ENCODE measurements around the gene COASY. TPM values are rescaled to one million over a fixed set of nuclear protein-coding genes. Genes with fewer than 3 reads are reported as not detected.
A peak's percentile ranks its signal among the peaks of the same experiment; 100 is the strongest.

Gene COASY
- total RNA-seq, 3 donors from 2014 or later (not counting 1 experiment from before 2014, with no cell fraction given): 61.1 to 67.8 (median 62.3) TPM

DNA sequence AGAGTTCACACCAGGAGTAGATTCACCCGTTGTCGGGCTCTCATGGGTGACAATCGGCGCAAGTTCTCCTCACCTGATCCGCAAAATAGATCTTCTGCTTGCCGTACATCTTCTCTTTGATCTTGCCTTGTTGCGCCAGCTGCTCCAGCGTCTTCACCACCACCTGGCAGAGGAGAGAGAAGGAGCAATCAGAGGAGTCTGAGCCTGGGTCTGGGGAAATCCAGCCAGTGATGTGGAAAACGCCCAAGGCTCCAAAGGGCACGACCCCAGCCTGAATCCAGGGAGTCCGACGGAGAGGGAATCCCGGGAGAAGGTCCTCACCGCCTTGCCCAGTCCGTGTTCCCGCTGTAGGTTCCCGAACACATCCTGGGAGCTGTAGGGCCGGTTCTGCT lies 15.2 kb downstream of the COASY start:
- Mint-ChIP-seq H3K9me3 (no peaks in the 10 kb centered on the region), H3K27me3 (ENCODE audit: low read depth in 2 of 2) (no peaks in the 10 kb centered on the region), H3K4me1 (peaks cover 36 to 39% of the 10 kb centered on the region in 2 donors), H3K4me3 (peak overlapping the region; percentile 42), H3K27ac (peak overlapping the region; percentile 95 to 96), H3K36me3 (peaks cover 11% of the 10 kb centered on the region)
- Histone ChIP-seq H3K4me1 (ENCODE audit: control insufficient read depth, insufficient read depth, low read length) (peaks cover 18% of the 10 kb centered on the region), H3K27me3 (ENCODE audit: control insufficient read depth, insufficient read depth, low read length) (no peaks in the 10 kb centered on the region), H3K4me3 (ENCODE audit: low read length) (peak overlapping the region; percentile 88), H3K9me3 (ENCODE audit: control insufficient read depth, insufficient read depth, low read length) (no peaks in the 10 kb centered on the region), H3K36me3 (ENCODE audit: control insufficient read depth, insufficient read depth, low read length) (peaks cover 50% of the 10 kb centered on the region), H3K27ac (ENCODE audit: low read length) (peak overlapping the region; percentile 79)
- ATAC-seq: no peak
- DNase-seq: no peak
- WGBS (ENCODE audit: insufficient coverage): 16% methylated on average over 18 of the region's 18 CpGs
- intact Hi-C loops (cut with micrococcal nuclease): loop anchor here (2.0 to 5.0 kb wide), 2 partner anchors 32 to 185 kb away; partner anchors contain the start of genes RAMP2, RETREG3 and TUBG1
- TF ChIP-seq, protein P1, sequence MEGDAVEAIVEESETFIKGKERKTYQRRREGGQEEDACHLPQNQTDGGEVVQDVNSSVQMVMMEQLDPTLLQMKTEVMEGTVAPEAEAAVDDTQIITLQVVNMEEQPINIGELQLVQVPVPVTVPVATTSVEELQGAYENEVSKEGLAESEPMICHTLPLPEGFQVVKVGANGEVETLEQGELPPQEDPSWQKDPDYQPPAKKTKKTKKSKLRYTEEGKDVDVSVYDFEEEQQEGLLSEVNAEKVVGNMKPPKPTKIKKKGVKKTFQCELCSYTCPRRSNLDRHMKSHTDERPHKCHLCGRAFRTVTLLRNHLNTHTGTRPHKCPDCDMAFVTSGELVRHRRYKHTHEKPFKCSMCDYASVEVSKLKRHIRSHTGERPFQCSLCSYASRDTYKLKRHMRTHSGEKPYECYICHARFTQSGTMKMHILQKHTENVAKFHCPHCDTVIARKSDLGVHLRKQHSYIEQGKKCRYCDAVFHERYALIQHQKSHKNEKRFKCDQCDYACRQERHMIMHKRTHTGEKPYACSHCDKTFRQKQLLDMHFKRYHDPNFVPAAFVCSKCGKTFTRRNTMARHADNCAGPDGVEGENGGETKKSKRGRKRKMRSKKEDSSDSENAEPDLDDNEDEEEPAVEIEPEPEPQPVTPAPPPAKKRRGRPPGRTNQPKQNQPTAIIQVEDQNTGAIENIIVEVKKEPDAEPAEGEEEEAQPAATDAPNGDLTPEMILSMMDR (IDR thresholded peaks at IDR 0.05): no peak

DNA sequence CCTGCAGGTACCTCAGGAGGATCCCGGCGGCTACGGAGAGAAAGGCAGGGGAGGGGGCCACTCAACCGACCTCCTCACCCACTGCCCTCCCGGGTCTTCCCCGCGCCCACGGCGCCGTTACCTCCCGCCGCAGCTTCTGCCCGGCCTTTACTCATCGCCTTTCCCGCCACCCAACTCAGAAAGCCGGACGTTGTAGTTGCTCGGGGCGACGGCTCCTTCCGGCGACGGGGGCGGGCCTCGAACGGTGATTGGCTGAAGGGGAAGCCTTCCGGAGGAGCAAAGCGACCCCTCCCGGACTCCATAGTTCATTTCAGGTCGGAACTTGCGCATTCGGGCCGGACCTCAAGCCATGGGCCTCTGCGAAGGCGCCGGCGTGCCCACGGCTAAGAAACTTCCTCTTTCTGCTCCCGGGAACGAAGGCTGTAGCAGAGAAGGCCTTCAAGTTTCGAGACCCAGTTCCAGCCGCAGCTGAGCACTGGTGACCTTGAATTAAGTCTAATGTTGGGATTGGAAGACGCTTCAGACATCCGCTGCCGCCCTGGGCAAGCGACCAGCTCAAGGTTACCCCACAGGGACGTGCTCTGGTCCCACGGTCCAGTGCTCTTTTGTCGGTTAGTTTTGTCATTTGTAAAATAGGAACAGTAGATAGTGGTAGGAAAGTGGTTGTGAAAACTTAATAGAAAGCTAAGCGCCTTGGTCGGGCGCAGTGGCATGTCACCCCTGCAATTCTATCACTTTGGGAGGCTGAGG lies 15.8 kb downstream of the COASY start, which contains the start of gene PSMC3IP:
Gene PSMC3IP (minus strand): TSS at position 198 of the 750 bp plus-strand sequence. CDS start 43 bp downstream, at position 155.
- H3K27ac ChIP-seq (ENCODE audit: low read length): peak within 1 kb of the TSS; percentile 79
- intact Hi-C loops (cut with micrococcal nuclease): loop anchor here (1.0 to 5.0 kb wide), 4 partner anchors 15 to 185 kb away; partner anchors contain the start of genes COASY, RAMP2, RETREG3 and TUBG1
- peaks cover 18% of the 10 kb centered on the region for H3K4me1 ChIP-seq (ENCODE audit: control insufficient read depth, insufficient read depth, low read length)
- Mint-ChIP-seq H3K27me3 (ENCODE audit: low read depth in 2 of 2) (no peaks in the 10 kb centered on the region), H3K9me3 (no peaks in the 10 kb centered on the region), H3K27ac (peak within 1 kb of the TSS; percentile 95 to 96), H3K36me3 (peaks cover 14% of the 10 kb centered on the region), H3K4me3 (peak within 1 kb of the TSS; percentile 98), H3K4me1 (peaks cover 36 to 39% of the 10 kb centered on the region in 2 donors)
- H3K36me3 ChIP-seq (ENCODE audit: control insufficient read depth, insufficient read depth, low read length): peaks cover 50% of the 10 kb centered on the region
- H3K4me3 ChIP-seq (ENCODE audit: low read length): peak within 1 kb of the TSS; percentile 88
- H3K27me3 ChIP-seq (ENCODE audit: control insufficient read depth, insufficient read depth, low read length): no peaks in the 10 kb centered on the region
- H3K9me3 ChIP-seq (ENCODE audit: control insufficient read depth, insufficient read depth, low read length): no peaks in the 10 kb centered on the region
- under 1% methylated on average over 52 of the region's 52 CpGs for WGBS (ENCODE audit: insufficient coverage)
- DNase-seq (peak; percentile 88 to 94), ATAC-seq (peak; percentile 96 to 98 (median 96))
- TF ChIP-seq, protein P1 (IDR thresholded peaks at IDR 0.05): peak; percentile 12

DNA sequence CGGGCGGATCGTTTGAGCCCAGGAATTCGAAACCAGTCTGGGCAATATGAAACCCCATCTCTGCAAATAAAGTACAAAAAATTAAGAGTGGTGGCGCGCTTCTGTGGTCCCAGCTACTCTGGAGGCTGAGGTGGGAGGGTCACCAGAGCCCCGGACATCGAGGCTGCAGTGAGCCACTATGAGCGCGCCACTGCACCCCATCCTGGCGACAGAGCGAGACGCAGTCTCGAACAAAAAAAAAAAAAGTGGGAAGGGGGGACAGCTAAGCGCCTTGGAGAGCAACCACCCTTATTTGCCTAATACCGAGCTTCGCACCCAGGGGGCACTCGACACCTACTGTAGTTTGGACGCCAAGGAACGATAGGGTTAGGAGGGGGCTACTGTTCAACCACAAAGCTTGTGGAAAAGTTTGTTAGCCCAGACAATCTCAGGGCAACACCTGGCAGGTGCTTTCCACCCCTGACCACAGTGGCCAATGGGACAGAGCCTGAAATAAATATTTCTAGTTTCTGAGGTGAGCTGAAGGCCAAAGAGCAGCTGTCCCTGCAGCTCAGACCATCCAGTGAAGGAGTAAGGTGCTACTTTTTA lies 16.4 kb downstream of the COASY start:
- intact Hi-C loops (cut with micrococcal nuclease): loop anchor here (1.0 to 5.0 kb wide), 3 partner anchors 16 to 184 kb away; partner anchors contain the start of genes COASY and RAMP2
- Mint-ChIP-seq H3K27me3 (ENCODE audit: low read depth in 2 of 2) (no peaks in the 10 kb centered on the region), H3K4me1 (peaks cover 33 to 34% of the 10 kb centered on the region in 2 donors), H3K9me3 (no peaks in the 10 kb centered on the region), H3K4me3 (peak overlapping the region; percentile 98), H3K36me3 (peaks cover 12% of the 10 kb centered on the region), H3K27ac (peak overlapping the region; percentile 95 to 96)
- Histone ChIP-seq H3K4me1 (ENCODE audit: control insufficient read depth, insufficient read depth, low read length) (peaks cover 18% of the 10 kb centered on the region), H3K27me3 (ENCODE audit: control insufficient read depth, insufficient read depth, low read length) (no peaks in the 10 kb centered on the region), H3K36me3 (ENCODE audit: control insufficient read depth, insufficient read depth, low read length) (peaks cover 50% of the 10 kb centered on the region), H3K4me3 (ENCODE audit: low read length) (peak overlapping the region; percentile 88), H3K27ac (ENCODE audit: low read length) (peak overlapping the region; percentile 79), H3K9me3 (ENCODE audit: control insufficient read depth, insufficient read depth, low read length) (no peaks in the 10 kb centered on the region)
- TF ChIP-seq, protein P1 (IDR thresholded peaks at IDR 0.05): peak; percentile 59
- ATAC-seq (peak; percentile 47 to 56 (median 49)), DNase-seq (peak; percentile 61 to 83)
- 0% methylated on average over 20 of the region's 20 CpGs for WGBS (ENCODE audit: insufficient coverage)

Data from natural killer cell (primary cell).